SH-SY5Y (cell line): Measurements from ENCODE around the gene NEK7.

Source experiments
- GATA2 ChIP-seq: IDR thresholded peaks from 2 replicates; pipeline ENCODE4 v1.6.1; 2011; ENCODE audit warnings: mild to moderate bottlenecking, low read depth, low read length
- GATA3 ChIP-seq: IDR thresholded peaks from 2 replicates; pipeline ENCODE4 v1.6.1; 2011; ENCODE audit warnings: low read depth, mild to moderate bottlenecking, low read length, moderate library complexity

DNA sequence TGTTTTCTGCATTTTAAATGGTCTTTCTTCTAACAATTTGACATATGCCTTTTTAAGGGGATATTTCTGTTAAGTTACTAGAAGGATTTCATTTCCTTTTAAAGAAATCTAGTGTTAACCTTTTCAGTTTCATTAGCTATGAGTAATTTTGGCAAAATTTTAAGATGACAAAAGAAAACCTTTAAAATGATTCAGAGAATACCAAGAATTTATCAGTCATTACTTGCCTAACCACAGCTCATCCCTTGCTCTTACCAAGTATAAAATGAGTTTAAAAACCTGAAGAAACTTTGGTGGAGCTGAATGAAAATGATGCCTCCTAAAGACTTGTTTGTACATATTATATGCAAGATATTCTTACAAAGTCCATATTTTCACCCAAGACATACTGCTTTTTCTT is 101.7 kb downstream of the NEK7 start:
- TF ChIP-seq GATA2, result no peak
- TF ChIP-seq GATA3, result no peak
